22Rv1 (cell line): ENCODE results near the gene RANBP17.

Experiments used
- H3K27ac ChIP-seq: fragments of 450-650 bp; 2 replicates; pipeline ENCODE4 v1.5.1; 2017
- CTCF ChIP-seq: fragments of 450-650 bp; IDR thresholded peaks from 2 replicates; pipeline ENCODE4 v1.5.1; 2017; ENCODE audit warnings: mild to moderate bottlenecking
- ZFX ChIP-seq: fragments of 450-650 bp; IDR thresholded peaks from 2 replicates; pipeline ENCODE4 v1.6.1; 2017; ENCODE audit warnings: antibody characterized with exemption, borderline replicate concordance

RANBP17 gene

GRCh38 chr5:170848033-170848432 is 13.8 kb upstream of the RANBP17 start:
- TF ChIP-seq CTCF, result no peak
- H3K27ac ChIP-seq, result no peak overlapping the region

GRCh38 chr5:170849374-170849773 is 12.4 kb upstream of the RANBP17 start:
- no peak overlapping the region for H3K27ac ChIP-seq
- no peak for TF ChIP-seq CTCF
- TF ChIP-seq ZFX, result no peak

GRCh38 chr5:170854566-170854965 is 7.3 kb upstream of the RANBP17 start:
- TF ChIP-seq CTCF, result no peak
- no peak for TF ChIP-seq ZFX
- H3K27ac ChIP-seq, result no peak overlapping the region

DNA sequence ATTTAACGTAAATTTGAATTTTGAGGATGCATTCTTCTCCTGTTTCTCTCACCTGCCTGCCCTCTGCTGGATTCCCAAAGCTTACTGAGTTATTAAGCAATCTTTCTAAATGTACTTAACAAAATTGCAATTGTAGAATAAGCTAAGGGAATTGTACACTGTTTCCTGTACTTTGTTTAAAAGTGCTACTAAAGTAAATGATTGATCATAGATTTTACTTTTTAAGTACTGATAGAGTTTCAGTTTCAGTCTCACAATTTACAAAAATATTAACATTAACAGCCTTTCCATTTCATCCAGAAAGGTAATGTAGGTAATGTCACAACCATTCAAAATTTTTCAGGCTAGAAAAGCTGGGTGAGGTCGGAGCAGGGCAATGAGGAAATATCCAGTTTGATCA is 4.8 kb upstream of the RANBP17 start:
- no peak for TF ChIP-seq CTCF
- TF ChIP-seq ZFX, result no peak
- no peak overlapping the region for H3K27ac ChIP-seq

GRCh38 chr5:170860415-170860814 is 1.4 kb upstream of the RANBP17 start:
- no peak for TF ChIP-seq CTCF
- TF ChIP-seq ZFX, result no peak
- H3K27ac ChIP-seq, result no peak overlapping the region

DNA sequence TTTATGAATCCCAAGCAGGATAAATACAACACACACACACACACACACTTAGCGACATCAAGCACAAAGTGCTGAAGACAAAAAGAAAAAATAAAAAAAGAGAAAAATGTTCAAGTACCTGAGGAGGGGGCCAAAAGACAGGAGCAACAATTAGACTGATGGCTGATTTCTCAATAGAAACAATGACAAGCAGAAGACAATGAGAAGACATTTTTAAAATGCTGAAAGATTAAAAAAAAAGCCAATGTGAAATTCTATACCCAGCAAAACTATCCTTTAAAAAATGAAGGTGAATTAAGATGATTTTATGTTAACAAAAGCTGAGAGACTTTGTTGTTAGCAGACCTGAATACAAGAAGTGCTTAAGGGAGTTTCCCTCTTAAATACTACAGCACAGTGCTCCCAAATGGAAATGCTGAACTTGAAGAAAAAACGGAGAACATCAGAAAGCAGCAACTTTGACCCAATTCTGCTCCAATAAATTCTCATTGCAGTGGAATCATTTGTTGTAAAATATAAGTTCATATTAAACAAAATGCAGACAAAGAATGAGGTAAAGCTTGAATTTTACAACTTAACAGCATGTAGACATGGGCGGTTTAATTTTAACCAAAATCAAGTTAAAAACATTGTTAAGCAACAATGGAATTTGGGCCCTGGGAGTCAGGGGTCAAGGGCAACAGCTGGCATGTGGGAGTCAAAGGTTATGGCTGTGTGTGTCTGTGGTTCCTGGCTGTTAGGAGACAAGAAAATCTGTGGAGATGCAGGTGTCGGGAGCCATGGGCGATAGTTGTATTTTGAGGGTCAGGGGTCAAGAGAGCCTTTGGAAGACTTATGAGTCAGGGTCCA is 776 bp upstream of the RANBP17 start:
- TF ChIP-seq CTCF (no peak), ZFX (no peak)
- H3K27ac ChIP-seq, result peak overlapping the region; percentile 89

DNA sequence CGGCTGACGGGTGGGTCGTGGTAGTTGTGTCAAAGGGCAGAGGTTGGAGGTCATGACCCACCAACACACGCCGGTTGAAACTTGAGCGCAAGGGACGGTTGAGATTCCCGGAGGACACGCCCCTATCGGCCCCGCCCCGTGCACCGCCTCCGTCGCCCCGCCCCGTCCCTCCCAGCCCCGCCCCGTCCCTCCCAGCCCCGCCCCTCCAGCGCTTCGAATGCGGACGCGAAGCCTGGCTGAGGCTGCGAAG is 226 bp upstream of the RANBP17 start:
- H3K27ac ChIP-seq, result peak overlapping the region; percentile 89
- no peak for TF ChIP-seq ZFX
- TF ChIP-seq CTCF, result no peak
